T-helper 2 cell treated with Interferon-gamma antibody and Interleukin-4, amounts not matched to agents 100 ng/mL and 5 ng/mL, for 36 hours (primary cell): Measurements from ENCODE around the gene ATG5. TPM values are rescaled to one million over a fixed set of nuclear protein-coding genes. Genes with fewer than 3 reads are reported as not detected.
"Not testable (repeated sequence)": the region's sequence is repeated elsewhere in the genome, so short reads cannot be mapped to it uniquely, and the experiment has no call there.

Experiments used
- intact Hi-C: fragments of 100-400 bp; cut with micrococcal nuclease; formaldehyde crosslinking; loops from one replicate; pipeline ENCODE4 v1.15.1; 2023
- total RNA-seq: library from RNA; stranded (reverse); gene quantifications from 2 replicates; pipeline ENCODE4 v1.2.3, GENCODE V29; 2022

Gene ATG5
- total RNA-seq, 1 donor from 2014 or later: 32.9 TPM

- intact Hi-C loops: no loop called here
Measured at GRCh38 chr6:106315765-106316374, 9.7 kb downstream of the ATG5 start.

- intact Hi-C loops: no loop called here
Measured at GRCh38 chr6:106309766-106310373, 15.7 kb downstream of the ATG5 start.

GRCh38 chr6:106308985-106309384 is 16.6 kb downstream of the ATG5 start:
- intact Hi-C loops: no loop called here

- intact Hi-C loops: no loop called here
Measured at GRCh38 chr6:106305740-106306139, 19.8 kb downstream of the ATG5 start.

GRCh38 chr6:106300944-106301343 is 24.6 kb downstream of the ATG5 start:
- intact Hi-C loops: loop anchor here (2.0 to 5.0 kb wide), 4 partner anchors 204 to 870 kb away; no protein-coding TSS in a partner anchor

GRCh38 chr6:106300020-106300780 is 25.4 kb downstream of the ATG5 start:
- intact Hi-C loops: loop anchor here (2.0 to 5.0 kb wide), 4 partner anchors 203 to 869 kb away; no protein-coding TSS in a partner anchor

GRCh38 chr6:106293116-106293515 is 32.4 kb downstream of the ATG5 start:
- intact Hi-C loops: no loop called here

GRCh38 chr6:106290954-106291353 is 34.6 kb downstream of the ATG5 start:
- intact Hi-C loops: no loop called here

GRCh38 chr6:106290032-106290431 is 35.5 kb downstream of the ATG5 start:
- intact Hi-C loops: no loop called here

- intact Hi-C loops: no loop called here
Measured at GRCh38 chr6:106287215-106287614, 38.3 kb downstream of the ATG5 start.

- intact Hi-C loops: no loop called here
Measured at GRCh38 chr6:106286746-106287145, 38.8 kb downstream of the ATG5 start.

GRCh38 chr6:106283481-106283880 is 42.1 kb downstream of the ATG5 start:
- intact Hi-C loops: no loop called here

- intact Hi-C loops: no loop called here
Measured at GRCh38 chr6:106281661-106282060, 43.9 kb downstream of the ATG5 start.

GRCh38 chr6:106281088-106281487 is 44.5 kb downstream of the ATG5 start:
- intact Hi-C loops: no loop called here

GRCh38 chr6:106279179-106279578 is 46.4 kb downstream of the ATG5 start:
- intact Hi-C loops: no loop called here

GRCh38 chr6:106275692-106276091 is 49.9 kb downstream of the ATG5 start:
- intact Hi-C loops: no loop called here

- intact Hi-C loops: no loop called here
Measured at GRCh38 chr6:106273087-106273486, 52.5 kb downstream of the ATG5 start.

GRCh38 chr6:106272287-106272686 is 53.3 kb downstream of the ATG5 start:
- intact Hi-C loops: no loop called here

GRCh38 chr6:106270414-106270813 is 55.1 kb downstream of the ATG5 start:
- intact Hi-C loops: no loop called here

- intact Hi-C loops: not testable (repeated sequence)
Measured at GRCh38 chr6:106269268-106269919, 56.2 kb downstream of the ATG5 start.

GRCh38 chr6:106268500-106268899 is 57.1 kb downstream of the ATG5 start:
- intact Hi-C loops: not testable (repeated sequence)

GRCh38 chr6:106264433-106264832 is 61.1 kb downstream of the ATG5 start:
- intact Hi-C loops: not testable (repeated sequence)
